Colonic mucosa (tissue), 4 donors: ENCODE results near the gene AKR1C3. TPM values are rescaled to one million over a fixed set of nuclear protein-coding genes. Genes with fewer than 3 reads are reported as not detected.
A peak's percentile ranks its signal among the peaks of the same experiment; 100 is the strongest.
"Not testable (repeated sequence)": the region's sequence is repeated elsewhere in the genome, so short reads cannot be mapped to it uniquely, and the experiment has no call there.

Experiments
- DNase-seq: peaks from one replicate; pipeline ENCODE4 v3.0.0-alpha.2; 2020
- H3K27ac ChIP-seq: fragments of 200-600 bp; one replicate; pipeline ENCODE4 v1.8.0; 2021
- H3K27me3 ChIP-seq: fragments of 200-600 bp; one replicate; pipeline ENCODE4 v1.8.0; 2021
- H3K36me3 ChIP-seq: fragments of 200-600 bp; one replicate; pipeline ENCODE4 v1.8.0; 2021
- H3K4me1 ChIP-seq: fragments of 200-600 bp; one replicate; pipeline ENCODE4 v1.8.0; 2021; ENCODE audit warnings: mild to moderate bottlenecking
- H3K4me3 ChIP-seq: fragments of 200-600 bp; one replicate; pipeline ENCODE4 v1.8.0; 2021
- H3K9ac ChIP-seq, 2 donors: one replicate each; pipeline ENCODE4 v1.7.0; 2013; ENCODE audit warnings: control low read depth in 2 of 2, low read depth in 2 of 2, low read length in 2 of 2
- H3K9me3 ChIP-seq: fragments of 200-600 bp; one replicate; pipeline ENCODE4 v1.8.0; 2021
- intact Hi-C: fragments of 100-400 bp; cut with DNase I; formaldehyde crosslinking; loops from one replicate; pipeline ENCODE4 v1.14.1; 2022
- total RNA-seq, 2 donors: library from RNA; stranded (reverse); fragmentation: NEBNext Ultra II Directional in 1 of 2; extraction: Animal tissue kit (Norgen Biotek cat#: 25700) in 1 of 2; gene quantifications; one replicate each; pipeline ENCODE4 v1.2.1, GENCODE V29; 2021
- TF ChIP-seq, protein P1 (sequence below): fragments of 200-600 bp; IDR thresholded peaks from one replicate; pipeline ENCODE4 v1.8.0; 2022; ENCODE audit warnings: antibody characterized with exemption, mild to moderate bottlenecking
- donor health status: healthy.
- donor health status: DM: no; HTN: no; CAD: no.
- donor health status: DM: no; HTN: no; CAD: no.

Gene AKR1C3
- total RNA-seq, result 100 to 1,000 TPM in 1 of 2 donors, 10 to 100 TPM in 1; 75.6 to 257 TPM

DNA sequence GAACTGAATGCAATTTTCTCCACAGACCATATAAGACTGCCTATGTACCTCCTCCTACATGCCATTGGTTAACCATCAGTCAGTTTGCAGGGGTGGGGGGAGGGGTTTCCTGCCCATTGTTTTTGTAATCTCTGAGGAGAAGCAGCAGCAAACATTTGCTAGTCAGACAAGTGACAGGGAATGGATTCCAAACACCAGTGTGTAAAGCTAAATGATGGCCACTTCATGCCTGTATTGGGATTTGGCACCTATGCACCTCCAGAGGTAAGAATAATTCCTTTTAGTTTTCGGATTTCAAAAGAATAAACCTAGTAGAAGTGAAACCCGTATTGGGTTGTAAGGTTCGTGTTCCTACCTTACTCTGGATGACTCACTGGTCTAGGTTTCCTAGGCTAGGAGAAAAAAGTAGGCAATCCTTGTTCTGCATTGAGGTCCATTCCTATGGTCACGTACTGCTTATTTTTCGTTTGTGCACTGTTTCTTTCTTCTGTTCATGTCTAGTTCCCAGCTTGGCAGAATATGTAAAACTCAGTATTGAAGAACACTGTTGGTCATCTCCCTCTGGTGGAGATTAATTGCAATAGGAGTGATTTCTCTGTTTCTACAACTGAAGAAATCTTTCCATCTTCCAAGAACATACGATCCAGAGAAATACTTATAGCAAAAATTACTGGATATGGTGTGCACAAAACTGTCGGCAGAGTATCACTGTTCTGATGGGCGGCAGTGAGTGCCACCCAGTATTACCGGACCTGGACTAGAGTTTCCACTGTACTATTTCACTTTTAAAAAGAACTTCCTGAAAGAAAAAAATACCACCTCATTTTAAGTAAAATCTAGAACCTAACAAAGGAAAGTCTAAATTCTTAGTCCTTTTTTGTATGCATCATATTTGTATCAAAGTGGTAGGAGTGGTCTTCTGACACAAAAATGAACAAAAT, at the start of gene AKR1C3:
AKR1C3 (plus strand) TSS at position 150 of the 941 bp plus-strand sequence; CDS start at position 181, 31 bp downstream.
- peak within 1 kb of the TSS in 1 of 2 donors; percentile 73 for H3K9ac ChIP-seq
- TF ChIP-seq, protein P1, sequence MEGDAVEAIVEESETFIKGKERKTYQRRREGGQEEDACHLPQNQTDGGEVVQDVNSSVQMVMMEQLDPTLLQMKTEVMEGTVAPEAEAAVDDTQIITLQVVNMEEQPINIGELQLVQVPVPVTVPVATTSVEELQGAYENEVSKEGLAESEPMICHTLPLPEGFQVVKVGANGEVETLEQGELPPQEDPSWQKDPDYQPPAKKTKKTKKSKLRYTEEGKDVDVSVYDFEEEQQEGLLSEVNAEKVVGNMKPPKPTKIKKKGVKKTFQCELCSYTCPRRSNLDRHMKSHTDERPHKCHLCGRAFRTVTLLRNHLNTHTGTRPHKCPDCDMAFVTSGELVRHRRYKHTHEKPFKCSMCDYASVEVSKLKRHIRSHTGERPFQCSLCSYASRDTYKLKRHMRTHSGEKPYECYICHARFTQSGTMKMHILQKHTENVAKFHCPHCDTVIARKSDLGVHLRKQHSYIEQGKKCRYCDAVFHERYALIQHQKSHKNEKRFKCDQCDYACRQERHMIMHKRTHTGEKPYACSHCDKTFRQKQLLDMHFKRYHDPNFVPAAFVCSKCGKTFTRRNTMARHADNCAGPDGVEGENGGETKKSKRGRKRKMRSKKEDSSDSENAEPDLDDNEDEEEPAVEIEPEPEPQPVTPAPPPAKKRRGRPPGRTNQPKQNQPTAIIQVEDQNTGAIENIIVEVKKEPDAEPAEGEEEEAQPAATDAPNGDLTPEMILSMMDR, result peak; percentile 48

DNA sequence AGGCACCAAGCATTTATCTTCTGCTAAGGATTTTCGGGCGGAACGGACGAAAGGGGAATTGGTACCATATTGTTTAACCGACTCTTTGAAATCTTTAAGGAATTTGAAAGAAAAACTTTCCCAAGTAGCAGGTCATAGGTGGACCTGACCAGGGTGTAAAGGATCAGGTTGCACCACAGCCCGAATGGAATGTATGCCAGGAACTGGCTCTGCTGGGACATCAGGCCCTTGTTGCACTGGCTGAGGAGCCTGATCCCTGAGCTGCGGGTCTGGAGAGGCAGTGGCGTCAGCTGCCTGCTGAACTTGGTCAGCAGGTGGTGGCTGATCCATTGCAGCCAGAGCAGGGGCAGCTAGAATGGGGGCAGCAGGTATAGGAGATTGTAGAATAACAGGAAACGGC, 49.1 kb upstream of the AKR1C3 start:
- Histone ChIP-seq H3K4me3 (no peak overlapping the region), H3K27ac (no peak overlapping the region), H3K27me3 (no peaks in the 10 kb centered on the region), H3K9me3 (no peaks in the 10 kb centered on the region), H3K9ac (no peak overlapping the region), H3K36me3 (no peaks in the 10 kb centered on the region), H3K4me1 (no peaks in the 10 kb centered on the region)
- intact Hi-C loops, result no loop called here
- TF ChIP-seq, protein P1, result no peak
- DNase-seq, result peak; percentile 15

More for the DNA sequence above, at the start of gene AKR1C3:
- no peaks in the 10 kb centered on the region for H3K27me3 ChIP-seq
- H3K4me3 ChIP-seq, result peak within 1 kb of the TSS; percentile 49
- no peaks in the 10 kb centered on the region for H3K9me3 ChIP-seq
- intact Hi-C loops, result loop anchor here (5.0 to 10.0 kb wide), 2 partner anchors 190 to 242 kb away; no protein-coding TSS in a partner anchor
- peak within 1 kb of the TSS; percentile 71 for H3K27ac ChIP-seq
- DNase-seq, result peak; percentile 30
- no peaks in the 10 kb centered on the region for H3K4me1 ChIP-seq
- H3K36me3 ChIP-seq, result no peaks in the 10 kb centered on the region

DNA sequence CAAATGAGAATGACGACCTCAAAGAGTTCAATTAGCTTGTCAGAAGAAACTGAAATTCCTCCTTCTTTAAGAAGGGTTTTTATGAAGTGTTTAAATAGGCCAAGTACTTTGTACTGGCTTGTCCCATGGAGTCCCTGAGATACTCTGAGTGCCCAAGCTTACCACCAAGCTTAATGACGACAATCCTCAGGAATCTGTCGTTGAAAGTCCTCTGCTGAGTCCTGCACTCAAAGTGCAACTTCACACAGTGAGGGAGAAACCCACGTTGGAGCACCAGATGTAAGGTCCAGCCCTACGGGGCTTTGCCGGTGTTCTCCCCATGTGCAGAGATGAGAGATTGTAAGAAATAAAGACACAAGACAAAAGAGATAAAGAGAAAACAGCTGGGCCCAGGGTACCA, 47.8 kb upstream of the AKR1C3 start:
- H3K9me3 ChIP-seq, result no peaks in the 10 kb centered on the region
- no peaks in the 10 kb centered on the region for H3K36me3 ChIP-seq
- H3K27me3 ChIP-seq, result no peaks in the 10 kb centered on the region
- no peak overlapping the region for H3K4me3 ChIP-seq
- H3K9ac ChIP-seq, result no peak overlapping the region
- intact Hi-C loops, result no loop called here
- TF ChIP-seq, protein P1, result no peak
- no peaks in the 10 kb centered on the region for H3K4me1 ChIP-seq
- DNase-seq, result no peak
- H3K27ac ChIP-seq, result no peak overlapping the region

DNA sequence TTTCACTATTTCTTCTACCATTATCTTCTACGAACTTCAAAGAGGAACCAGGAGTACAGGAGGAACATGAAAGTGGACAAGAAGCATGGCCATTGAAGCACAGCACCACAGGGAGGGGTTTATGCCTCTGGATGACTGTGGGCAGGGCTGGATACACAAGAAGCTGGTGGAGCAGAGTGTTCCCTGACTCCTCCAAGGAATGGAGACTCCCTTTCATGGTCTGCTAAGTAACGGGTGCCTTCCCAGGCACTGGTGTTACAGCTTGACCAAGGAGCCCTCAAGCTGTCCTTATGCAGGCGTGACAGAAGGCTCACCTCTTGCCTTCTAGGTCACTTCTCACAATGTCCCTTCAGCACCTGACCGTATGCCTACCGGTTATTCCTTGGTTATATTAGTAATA, 47.2 kb upstream of the AKR1C3 start:
- H3K4me1 ChIP-seq, H3K4me3 ChIP-seq, H3K36me3 ChIP-seq, intact Hi-C loops, H3K27ac ChIP-seq, H3K9me3 ChIP-seq, H3K27me3 ChIP-seq, H3K9ac ChIP-seq: not testable (repeated sequence)
- DNase-seq, result peak; percentile 15

DNA sequence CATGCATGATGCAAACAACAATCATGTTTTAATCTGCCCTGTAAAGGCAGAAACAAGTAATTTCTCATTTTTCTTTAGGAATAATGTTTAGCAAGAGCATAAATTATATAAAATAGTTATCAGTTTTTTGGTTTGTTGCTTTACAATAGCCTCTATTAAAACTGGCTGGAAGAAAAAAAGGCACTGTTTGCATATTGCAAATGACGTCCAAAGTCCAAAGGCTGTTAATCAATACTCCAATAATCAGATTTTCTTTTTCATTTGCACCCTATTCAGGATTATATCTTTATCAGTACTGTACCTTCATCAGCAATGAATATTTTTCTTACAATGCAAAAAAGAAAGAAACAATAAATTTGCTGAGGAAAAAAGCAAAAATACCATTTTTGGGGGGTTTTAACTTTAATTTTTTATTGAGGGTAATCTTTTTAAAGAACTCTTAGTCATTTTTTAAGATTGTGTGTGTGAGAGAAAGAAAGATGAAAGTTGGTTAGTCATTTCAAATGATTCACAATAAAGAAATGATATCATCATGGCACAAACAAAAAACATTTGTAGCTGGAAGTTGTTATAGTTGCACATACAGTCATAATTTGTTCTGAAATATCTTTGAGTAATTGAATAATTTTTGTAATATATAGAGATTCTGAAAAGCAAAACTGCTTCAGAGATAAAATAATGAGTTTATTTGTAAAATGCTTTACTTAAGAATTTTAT, 46.1 kb upstream of the AKR1C3 start:
- no peak for DNase-seq
- TF ChIP-seq, protein P1, result no peak
- intact Hi-C loops, result no loop called here
- Histone ChIP-seq H3K4me3 (no peak overlapping the region), H3K27ac (no peak overlapping the region), H3K4me1 (no peaks in the 10 kb centered on the region), H3K36me3 (no peaks in the 10 kb centered on the region), H3K9me3 (no peaks in the 10 kb centered on the region), H3K27me3 (no peaks in the 10 kb centered on the region), H3K9ac (no peak overlapping the region)

DNA sequence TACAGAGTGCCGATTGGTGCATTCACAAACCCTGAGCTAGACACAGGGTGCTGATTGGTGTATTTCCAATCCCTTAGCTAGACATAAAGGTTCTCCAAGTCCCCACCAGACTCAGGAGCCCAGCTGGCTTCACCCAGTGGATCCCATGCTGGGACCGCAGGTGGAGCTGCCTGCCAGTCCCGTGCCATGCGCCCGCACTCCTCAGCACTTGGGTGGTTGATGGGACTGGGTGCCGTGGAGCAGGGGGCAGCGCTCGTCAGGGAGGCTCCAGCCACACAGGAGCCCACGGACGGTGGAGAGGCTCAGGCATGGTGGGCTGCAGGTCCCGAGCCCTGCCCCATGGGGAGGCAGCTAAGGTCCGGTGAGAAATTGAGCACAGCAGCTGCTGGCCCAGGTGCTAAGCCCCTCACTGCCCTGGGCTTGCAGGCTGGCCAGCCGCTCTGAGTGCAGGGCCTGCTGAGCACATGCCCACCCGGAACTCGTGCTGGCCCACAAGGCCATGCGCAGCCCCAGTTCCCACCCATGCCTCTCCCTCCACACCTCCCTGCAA, 41.2 kb upstream of the AKR1C3 start:
- H3K9ac ChIP-seq, H3K36me3 ChIP-seq, intact Hi-C loops, H3K4me3 ChIP-seq, H3K9me3 ChIP-seq, H3K27me3 ChIP-seq, H3K27ac ChIP-seq, H3K4me1 ChIP-seq: not testable (repeated sequence)
- peak; percentile 12 for DNase-seq

DNA sequence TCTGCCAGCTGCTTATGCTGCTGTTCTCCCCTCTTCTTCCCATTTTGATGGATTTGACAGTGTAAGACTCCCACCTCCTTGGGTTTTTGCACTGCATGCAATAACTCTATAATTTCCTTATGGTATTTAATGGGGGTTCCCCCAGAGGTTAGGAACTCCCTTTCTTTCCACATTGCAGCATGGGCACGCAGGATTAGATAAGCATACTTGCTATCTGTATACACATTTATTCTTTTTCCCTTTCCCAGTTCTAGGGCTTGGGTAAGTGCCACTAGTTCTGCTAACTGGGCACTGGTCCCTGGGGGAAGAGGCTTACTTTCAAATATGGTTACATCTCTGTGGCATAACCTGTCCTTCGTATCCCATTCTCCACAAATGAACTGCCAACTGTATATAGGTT, 39.4 kb upstream of the AKR1C3 start:
- H3K4me3 ChIP-seq, H3K9me3 ChIP-seq, H3K9ac ChIP-seq, intact Hi-C loops, H3K4me1 ChIP-seq, H3K27me3 ChIP-seq, H3K27ac ChIP-seq, H3K36me3 ChIP-seq: not testable (repeated sequence)
- DNase-seq, result peak; percentile 3

DNA sequence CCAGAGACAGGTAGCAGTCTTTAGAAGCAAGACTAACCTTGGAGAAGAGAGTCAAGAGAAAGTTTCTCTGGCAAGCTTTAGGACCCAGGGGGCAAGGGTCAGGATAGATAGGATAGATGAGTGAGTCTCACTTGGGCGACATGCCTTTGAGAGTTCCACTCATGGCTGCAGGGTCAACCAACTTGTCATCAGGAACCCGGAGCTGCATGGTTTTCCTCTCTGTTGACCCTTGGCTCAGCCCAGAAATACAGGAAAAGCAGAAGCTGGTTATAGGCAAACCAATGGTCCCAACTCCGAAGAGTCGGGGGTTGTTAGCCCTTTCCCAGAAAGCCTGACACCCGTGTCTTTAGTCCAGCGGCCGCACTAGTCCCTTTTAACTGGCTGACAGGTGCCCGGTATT, 34.9 kb upstream of the AKR1C3 start:
- H3K27ac ChIP-seq, H3K4me3 ChIP-seq, H3K9ac ChIP-seq, H3K27me3 ChIP-seq, H3K4me1 ChIP-seq, H3K36me3 ChIP-seq, H3K9me3 ChIP-seq, intact Hi-C loops: not testable (repeated sequence)
- peak; percentile 9 for DNase-seq

DNA sequence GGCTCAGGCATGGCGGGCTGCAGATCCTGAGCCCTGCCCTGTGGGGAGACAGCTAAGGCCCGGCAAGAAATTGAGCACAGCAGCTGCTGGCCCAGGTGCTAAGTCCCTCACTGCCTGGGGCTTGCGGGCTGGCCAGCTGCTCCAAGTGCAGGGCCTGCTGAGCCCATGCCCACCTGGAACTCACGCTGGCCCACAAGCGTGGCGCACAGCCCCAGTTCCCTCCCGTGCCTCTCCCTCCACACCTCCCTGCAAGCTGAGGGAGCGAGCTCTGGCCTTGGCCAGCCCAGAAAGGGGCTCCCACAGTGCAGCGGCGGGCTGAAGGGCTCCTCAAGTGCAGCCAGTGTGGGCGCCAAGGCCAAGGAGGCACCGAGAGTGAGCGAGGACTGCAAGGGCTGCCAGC, 33.4 kb upstream of the AKR1C3 start:
- H3K27me3 ChIP-seq, intact Hi-C loops, H3K4me1 ChIP-seq, H3K36me3 ChIP-seq, DNase-seq, H3K4me3 ChIP-seq, H3K9me3 ChIP-seq, H3K27ac ChIP-seq, H3K9ac ChIP-seq: not testable (repeated sequence)
